Measurements from ENCODE around the gene ZIK1.

Gene ZIK1

DNA sequence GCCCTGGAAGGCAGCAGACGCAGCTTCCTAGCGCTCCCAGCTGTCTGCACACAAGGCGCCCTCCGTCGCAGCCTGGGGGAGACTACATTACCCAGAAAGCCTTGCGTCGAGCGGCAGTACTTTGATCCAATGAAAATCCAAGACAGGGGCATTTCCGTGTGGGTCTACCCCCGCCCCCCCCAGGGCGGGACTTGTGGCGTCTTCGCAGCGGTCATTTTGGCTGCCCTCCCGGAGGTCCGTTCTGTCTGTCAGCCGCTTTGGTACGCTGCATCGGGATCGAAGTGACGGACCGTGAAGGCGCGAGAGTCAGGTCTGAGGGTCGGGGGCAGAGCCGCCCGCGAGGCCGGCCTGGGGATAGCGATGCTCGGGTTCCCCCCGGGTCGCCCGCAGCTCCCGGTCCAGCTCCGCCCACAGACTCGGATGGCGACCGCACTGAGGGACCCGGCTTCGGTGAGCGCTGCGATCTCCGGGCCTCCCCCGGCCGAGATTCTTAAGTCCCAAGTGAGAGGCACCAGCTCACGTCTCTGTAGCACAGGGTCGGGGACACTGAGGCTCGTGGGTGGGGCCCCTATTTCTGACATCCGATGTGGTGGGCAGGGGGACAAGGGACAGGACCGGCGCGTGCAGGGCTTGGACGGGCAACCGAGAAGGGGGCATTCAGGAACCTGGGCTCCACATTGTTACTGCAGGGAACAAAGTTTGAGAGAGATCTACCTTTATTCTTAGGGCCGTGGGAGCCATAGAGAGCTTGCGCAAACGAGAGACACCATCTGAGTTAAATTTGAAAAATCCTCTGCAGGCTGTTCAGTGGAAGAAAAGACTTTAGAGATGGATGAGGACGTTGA is 49.3 kb downstream of the ZIK1 start, which contains the start of gene ZNF211:
TSS of gene ZNF211 (plus strand) at position 182 of the 845 bp plus-strand sequence. CDS start at position 361, 179 bp downstream.
- H3K4me3 Mint-ChIP-seq: peak within 1 kb of the TSS; percentile 87 to 94

DNA sequence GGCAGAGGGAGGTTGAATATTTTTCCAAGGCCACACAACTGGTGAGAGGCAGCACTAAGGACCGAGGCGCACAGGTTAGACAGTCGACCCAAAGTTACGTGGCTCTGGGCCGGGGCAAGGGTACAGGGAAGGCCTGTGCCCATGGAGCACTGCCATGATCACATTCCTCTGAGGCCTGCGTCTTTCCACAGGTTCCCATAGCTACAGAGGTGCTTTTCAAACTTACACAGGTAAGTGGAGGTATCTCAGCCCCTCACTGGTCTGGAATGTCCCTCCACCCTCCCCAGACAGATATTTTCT is 49.8 kb downstream of the ZIK1 start:
- peak overlapping the region; percentile 94 for H3K27ac Mint-ChIP-seq

More for the DNA sequence above, 49.3 kb downstream of the ZIK1 start, which contains the start of gene ZNF211:
- Mint-ChIP-seq H3K4me1 (peaks cover 14 to 29% of the 10 kb centered on the region in 2 donors), H3K9me3 (peaks cover 10 to 12% of the 10 kb centered on the region in 2 donors), H3K27me3 (no peaks in the 10 kb centered on the region), H3K36me3 (peaks cover 38 to 48% of the 10 kb centered on the region in 2 donors), H3K27ac (peak within 1 kb of the TSS; percentile 94)
- DNase-seq (peak; percentile 84), ATAC-seq (replicated peaks) (peak; percentile 99 to 100)

GRCh38 chr19:57637379-57637778 is 53.4 kb downstream of the ZIK1 start:
- no peak overlapping the region for H3K4me3 Mint-ChIP-seq
- no peak for ATAC-seq (replicated peaks)
- no peak for DNase-seq

More for the DNA sequence above, 49.8 kb downstream of the ZIK1 start:
- DNase-seq: no peak
- H3K36me3 Mint-ChIP-seq: peaks cover 44 to 54% of the 10 kb centered on the region in 2 donors
- peaks cover 14 to 18% of the 10 kb centered on the region in 2 donors for H3K9me3 Mint-ChIP-seq
- H3K27me3 Mint-ChIP-seq: no peaks in the 10 kb centered on the region
- H3K4me3 Mint-ChIP-seq: peak overlapping the region; percentile 87 to 94
- no peak for ATAC-seq (replicated peaks)
- peaks cover 14 to 29% of the 10 kb centered on the region in 2 donors for H3K4me1 Mint-ChIP-seq

GRCh38 chr19:57641715-57642234 is 57.8 kb downstream of the ZIK1 start:
- Mint-ChIP-seq H3K36me3 (peaks cover 69 to 71% of the 10 kb centered on the region in 2 donors), H3K27ac (no peak overlapping the region), H3K9me3 (peaks cover 22 to 34% of the 10 kb centered on the region in 2 donors), H3K27me3 (no peaks in the 10 kb centered on the region), H3K4me3 (no peak overlapping the region), H3K4me1 (no peaks in the 10 kb centered on the region)
- ATAC-seq (replicated peaks) (no peak), DNase-seq (no peak)

More at GRCh38 chr19:57637379-57637778, 53.4 kb downstream of the ZIK1 start:
- H3K36me3 Mint-ChIP-seq: peaks cover 68 to 81% of the 10 kb centered on the region in 2 donors
- no peaks in the 10 kb centered on the region for H3K27me3 Mint-ChIP-seq
- H3K4me1 Mint-ChIP-seq: peaks cover 14 to 29% of the 10 kb centered on the region in 2 donors
- no peak overlapping the region for H3K27ac Mint-ChIP-seq
- H3K9me3 Mint-ChIP-seq: peaks cover 28 to 37% of the 10 kb centered on the region in 2 donors

DNA sequence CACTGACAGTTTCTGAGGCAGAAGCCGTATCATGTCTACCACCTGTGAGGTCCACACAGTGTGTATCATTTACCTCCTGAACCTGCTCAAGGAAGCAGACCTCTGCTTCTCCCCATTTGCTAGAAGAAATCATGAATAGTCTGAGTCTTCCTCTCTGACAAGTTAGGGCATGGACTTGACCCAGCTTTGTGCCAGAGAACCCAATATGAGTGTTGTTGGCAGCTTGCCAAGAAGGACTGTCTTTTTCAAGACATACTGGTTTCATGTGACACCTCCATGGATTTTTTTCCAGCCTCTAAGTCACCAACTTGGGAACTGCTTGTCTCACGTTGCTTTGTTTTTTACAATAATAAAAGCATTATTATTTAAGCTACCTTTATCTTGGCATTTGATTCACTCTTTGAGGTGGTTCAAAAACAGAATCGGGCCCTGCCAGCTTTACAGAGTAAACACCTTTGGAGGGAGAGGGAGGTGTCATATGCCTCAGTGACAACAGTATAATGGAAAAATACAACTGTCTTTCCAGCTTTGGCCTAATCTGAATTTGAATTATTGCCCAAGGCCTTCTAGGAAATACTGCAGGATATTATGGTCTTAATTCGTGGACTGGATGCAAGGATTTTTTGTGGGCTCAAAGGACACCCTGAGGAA is 58.6 kb downstream of the ZIK1 start:
- peaks cover 17 to 28% of the 10 kb centered on the region in 2 donors for H3K9me3 Mint-ChIP-seq
- DNase-seq (no peak), ATAC-seq (replicated peaks) (no peak)
- H3K36me3 Mint-ChIP-seq: peaks cover 62 to 63% of the 10 kb centered on the region in 2 donors
- H3K27me3 Mint-ChIP-seq: no peaks in the 10 kb centered on the region
- H3K27ac Mint-ChIP-seq: no peak overlapping the region
- no peak overlapping the region for H3K4me3 Mint-ChIP-seq
- H3K4me1 Mint-ChIP-seq: no peaks in the 10 kb centered on the region

Measured in stimulated activated naive B cell treated with anti-CD40 and anti-IgM and Interleukin-4, amounts not matched to agents 10 μg/mL and 1 μg/mL and 100 μg/mL, for 72 hours (primary cell).